K562 (cell line): ENCODE measurements around the gene UBXN4. TPM values are rescaled to one million over a fixed set of nuclear protein-coding genes. Genes with fewer than 3 reads are reported as not detected.
A peak's percentile ranks its signal among the peaks of the same experiment; 100 is the strongest.
"Not testable (repeated sequence)": the region's sequence is repeated elsewhere in the genome, so short reads cannot be mapped to it uniquely, and the experiment has no call there.

Source experiments
- ATAC-seq: fragments of 200-7000 bp; cut with Tn5 transposase; 3 replicates; pipeline ENCODE4 v1.9.1; 2020; ENCODE audit warnings: moderate library complexity
- BruUV-seq: library from RNA; stranded (reverse); fragments of 400-500 nt; replicated peaks from 2 replicates; lab custom pipeline; 2021; lab: Mats Ljungman, UMichigan
- CTCF ChIA-PET: fragments of 300-600 bp; formaldehyde crosslinking; extraction: SDS; loops from one replicate; lab custom pipeline; 2021; ENCODE audit warnings: low intra/inter-chr PET ratio; lab: Yijun Ruan, JAX
- POLR2A ChIA-PET: fragments of 300-600, 350-650 bp; sonication (Branson Sonifier 250); formaldehyde crosslinking; extraction: SDS; loops from one replicate; lab custom pipeline; 2021; ENCODE audit warnings: antibody characterized with exemption, inconsistent platforms; lab: Yijun Ruan, JAX
- DNase-seq, 4 experiments: peaks; one replicate each; pipeline versions ENCODE4 v3.0.0 to v3.0.0-alpha.2; 2011 to 2018; ENCODE audit warnings: low spot score in 3 of 4, mixed read lengths in 3 of 4; ENCODE audit errors: extremely low read depth in 1 of 4
- FAIRE-seq: peaks from 2 replicates; lab custom pipeline; 2011; peaks lifted over from hg19 to GRCh38; lab: Jason Lieb, UNC
- H2AFZ ChIP-seq: 2 replicates; pipeline ENCODE4 v1.6.0; 2011; ENCODE audit warnings: low read depth, low read length, control low read depth, inconsistent platforms
- H3K27ac ChIP-seq: fragments of 200-600 bp; 3 replicates; pipeline ENCODE4 v1.8.0; 2011; ENCODE audit warnings: low read depth, mild to moderate bottlenecking, control low read depth, inconsistent platforms, low read length, moderate library complexity, mixed read lengths; ENCODE audit errors: extremely low read depth
- H3K27me3 ChIP-seq, 2 experiments: fragments of 300-600 bp in 1 of 2; 2 replicates in 1 of 2; 3 replicates in 1 of 2; pipeline versions ENCODE4 v1.6.0 to v1.8.0; 2011; ENCODE audit warnings: inconsistent platforms in 2 of 2, low read length in 2 of 2, mild to moderate bottlenecking in 1 of 2, mixed read lengths in 1 of 2, moderate library complexity in 1 of 2; ENCODE audit not compliant: control insufficient read depth in 2 of 2, insufficient read depth in 2 of 2
- H3K36me3 ChIP-seq: fragments of 300-600 bp; 3 replicates; pipeline ENCODE4 v1.8.0; 2011; ENCODE audit warnings: mild to moderate bottlenecking, low read length, inconsistent platforms; ENCODE audit not compliant: control insufficient read depth, insufficient read depth
- H3K4me1 ChIP-seq, 2 experiments: fragments of 200-600 bp in 1 of 2; replicated peaks in 1 of 2; 2 replicates in 1 of 2; 3 replicates in 1 of 2; pipeline versions ENCODE4 v1.5.1 to v1.8.0; 2011; ENCODE audit warnings: inconsistent platforms in 2 of 2, low read length in 2 of 2, mild to moderate bottlenecking in 1 of 2, mixed read lengths in 1 of 2, moderate library complexity in 1 of 2; ENCODE audit not compliant: control insufficient read depth in 2 of 2, insufficient read depth in 2 of 2
- H3K4me2 ChIP-seq: 2 replicates; pipeline ENCODE4 v1.6.1; 2011; ENCODE audit warnings: low read length, control low read depth, inconsistent platforms, mixed read lengths; ENCODE audit not compliant: insufficient read depth
- H3K4me3 ChIP-seq: fragments of 200-600 bp; sonication (generic), shearing (Covaris generic); 2 replicates; pipeline ENCODE4 v1.5.1; 2016; ENCODE audit warnings: control low read depth, inconsistent platforms
- H3K79me2 ChIP-seq: fragments of 200-600 bp; 3 replicates; pipeline ENCODE4 v1.8.0; 2011; ENCODE audit warnings: low read length, inconsistent platforms; ENCODE audit not compliant: control insufficient read depth, insufficient read depth
- H3K9ac ChIP-seq, 2 experiments: 2 replicates each; pipeline versions ENCODE4 v1.6.0 to v1.6.1; 2011; ENCODE audit warnings: low read depth in 2 of 2, low read length in 2 of 2, control low read depth in 1 of 2, inconsistent platforms in 1 of 2, mild to moderate bottlenecking in 1 of 2, mixed read lengths in 1 of 2; ENCODE audit not compliant: insufficient read depth in 1 of 2
- H3K9me1 ChIP-seq: one replicate; pipeline ENCODE4 v1.6.0; 2011; ENCODE audit warnings: inconsistent platforms, mild to moderate bottlenecking, low read length, moderate library complexity; ENCODE audit not compliant: control insufficient read depth, insufficient read depth
- H3K9me3 ChIP-seq: replicated peaks from 2 replicates; pipeline ENCODE4 v1.5.1; 2011; ENCODE audit warnings: low read depth, low read length, inconsistent platforms; ENCODE audit not compliant: control insufficient read depth, insufficient read depth
- H4K20me1 ChIP-seq: replicated peaks from 2 replicates; pipeline ENCODE4 v1.6.1; 2011; ENCODE audit warnings: low read length, inconsistent platforms, mixed read lengths; ENCODE audit not compliant: control insufficient read depth, insufficient read depth
- ZBTB40 ChIP-seq, 2 experiments: fragments of 450-650 bp in 1 of 2; sonication (generic) in 1 of 2; formaldehyde crosslinking in 1 of 2; IDR thresholded peaks; 2 replicates each; pipeline versions ENCODE4 v1.7.1 to v1.9.0; 2016 to 2022; ENCODE audit warnings: inconsistent platforms in 1 of 2, mild to moderate bottlenecking in 1 of 2, missing genetic modification reagents in 1 of 2
- WGBS: fragments of 100-300 bp; shearing (Covaris generic); methylation state at CpG from one replicate; pipeline ENCODE4 v1.1.6; 2016; ENCODE audit warnings: low coverage, mixed read lengths; ENCODE audit not compliant: insufficient coverage; ENCODE audit errors: missing lambda C conversion rate; 5-methylcytosine and 5-hydroxymethylcytosine counted together
- in situ Hi-C: fragments of 300-500 bp; cut with MboI; formaldehyde crosslinking; loops from 4 replicates; pipeline ENCODE4 v1.15.0; 2018; ENCODE audit warnings: inconsistent platforms, mixed read lengths
- intact Hi-C: fragments of 100-400 bp; cut with micrococcal nuclease; formaldehyde crosslinking; loops from 2 replicates; pipeline ENCODE4 v1.14.2; 2022
- polyA plus RNA-seq, 8 experiments: library from polyadenylated mRNA; depleted of rRNA in 4 of 8; stranded (reverse) in 5 of 8; unstranded in 3 of 8; fragments of >200 nt; fragmentation: Nextera tagmentation in 2 of 8; fragmentation: Illumina TruSeq in 1 of 8; extraction: Ambion mirVana in 2 of 8; extraction: Trizol in 1 of 8; gene quantifications; 2 replicates each; pipeline versions ENCODE4 v1.2.1 to v1.2.3, GENCODE V29; 2011 to 2014; ENCODE audit warnings: inconsistent platforms in 1 of 8, missing spikeins in 1 of 8
- total RNA-seq, 7 experiments: library from RNA; depleted of rRNA in 6 of 7; stranded (reverse); fragments of >200 nt in 6 of 7; fragmentation: Illumina TruSeq in 2 of 7; extraction: Trizol in 2 of 7; gene quantifications; 2 replicates each; pipeline versions ENCODE4 v1.2.1 to v1.2.3, GENCODE V29; 2011 to 2021; ENCODE audit warnings: low replicate concordance in 1 of 7

The UBXN4 gene
- total and polyA plus RNA-seq, 9 of the 15 experiments (the other 6 are each of a cell fraction or from before 2014, with no cell fraction given), result 30.4 to 127 (median 55.3) TPM

DNA sequence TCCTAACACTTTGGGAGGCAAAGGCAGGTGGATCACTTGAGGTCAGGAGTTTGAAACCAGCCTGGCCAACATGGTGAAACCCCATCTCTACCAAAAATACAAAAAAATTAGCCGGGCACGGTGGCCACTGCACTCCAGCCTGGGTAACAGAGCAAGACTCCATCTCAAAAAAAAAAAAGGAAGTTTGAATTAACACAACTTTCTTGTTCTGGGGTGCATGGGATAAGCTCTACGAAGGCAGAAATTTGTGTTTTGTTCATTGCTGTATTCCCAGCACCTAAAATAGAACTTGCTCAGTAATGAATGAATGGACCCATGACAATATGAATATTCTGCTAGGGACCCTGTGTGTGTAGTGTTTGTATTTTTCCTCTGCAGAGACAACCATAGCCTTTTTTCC lies 66.2 kb downstream of the UBXN4 start:
- POLR2A ChIA-PET, H3K9me3 ChIP-seq, ATAC-seq, H3K9ac ChIP-seq, intact Hi-C loops, H3K27ac ChIP-seq, H3K4me3 ChIP-seq, H3K4me2 ChIP-seq, H3K4me1 ChIP-seq, in situ Hi-C loops, DNase-seq, BruUV-seq, CTCF ChIA-PET, H3K9me1 ChIP-seq, H2AFZ ChIP-seq, FAIRE-seq, H3K79me2 ChIP-seq, H4K20me1 ChIP-seq, H3K36me3 ChIP-seq: not testable (repeated sequence)
- TF ChIP-seq ZBTB40 (IDR thresholded peaks at IDR 0.05), result peak; percentile 88
- peak; percentile 67; the same call in 1 of the 2 replicates for TF ChIP-seq ZBTB40 (CRISPR knock-in tag; IDR thresholded peaks at IDR 0.05)
- 0% methylated on average over 3 of the region's 3 CpGs for WGBS
- H3K27me3 ChIP-seq, result peaks cover 25 to 51% of the 10 kb centered on the region in 2 experiments
